Measurements from ENCODE around the gene SPRTN. TPM values are rescaled to one million over a fixed set of nuclear protein-coding genes. Genes with fewer than 3 reads are reported as not detected.

SPRTN gene, protein sequence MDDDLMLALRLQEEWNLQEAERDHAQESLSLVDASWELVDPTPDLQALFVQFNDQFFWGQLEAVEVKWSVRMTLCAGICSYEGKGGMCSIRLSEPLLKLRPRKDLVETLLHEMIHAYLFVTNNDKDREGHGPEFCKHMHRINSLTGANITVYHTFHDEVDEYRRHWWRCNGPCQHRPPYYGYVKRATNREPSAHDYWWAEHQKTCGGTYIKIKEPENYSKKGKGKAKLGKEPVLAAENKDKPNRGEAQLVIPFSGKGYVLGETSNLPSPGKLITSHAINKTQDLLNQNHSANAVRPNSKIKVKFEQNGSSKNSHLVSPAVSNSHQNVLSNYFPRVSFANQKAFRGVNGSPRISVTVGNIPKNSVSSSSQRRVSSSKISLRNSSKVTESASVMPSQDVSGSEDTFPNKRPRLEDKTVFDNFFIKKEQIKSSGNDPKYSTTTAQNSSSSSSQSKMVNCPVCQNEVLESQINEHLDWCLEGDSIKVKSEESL
- 8.9 TPM for total RNA-seq
- 5.3 TPM for polyA plus RNA-seq (ENCODE audit: insufficient read depth, low read depth, low replicate concordance)
- long read RNA-seq, donor 1, partial matches to known transcripts: 0 of 2 reads
- long read RNA-seq, donor 1, other reads (novel, unspliced or antisense): 0 of 2 reads
- long read RNA-seq, donor 2, partial matches to known transcripts: 0 of 3 reads
- long read RNA-seq, donor 2, other reads (novel, unspliced or antisense): 0 of 3 reads
- long read RNA-seq, donor 3, partial matches to known transcripts: 0 of 6 reads
- long read RNA-seq, donor 3, other reads (novel, unspliced or antisense): 0 of 6 reads
- long read RNA-seq, donor 4, partial matches to known transcripts: 0 of 2 reads
- long read RNA-seq, donor 4, other reads (novel, unspliced or antisense): 0 of 2 reads
- long read RNA-seq, donor 5, partial matches to known transcripts: 0 of 1 reads
- long read RNA-seq, donor 5, other reads (novel, unspliced or antisense): 0 of 1 reads
- long read RNA-seq, donor 6, partial matches to known transcripts: 0 of 4 reads
- long read RNA-seq, donor 6, other reads (novel, unspliced or antisense): 0 of 4 reads
- long read RNA-seq, donor 7, transcript SPRTN-202 (5 exons, 3,468 nt): major isoform, 7 of 11 reads
- long read RNA-seq, donor 7, partial matches to known transcripts: 0 of 11 reads
- long read RNA-seq, donor 7, other reads (novel, unspliced or antisense): 4 of 11 reads
- long read RNA-seq, donor 8, partial matches to known transcripts: 0 of 3 reads
- long read RNA-seq, donor 8, other reads (novel, unspliced or antisense): 0 of 3 reads
- long read RNA-seq, donor 9, partial matches to known transcripts: 0 of 1 reads
- long read RNA-seq, donor 9, other reads (novel, unspliced or antisense): 0 of 1 reads
- long read RNA-seq, donor 10, partial matches to known transcripts: 0 of 3 reads
- long read RNA-seq, donor 10, other reads (novel, unspliced or antisense): 0 of 3 reads

GRCh38 chr1:231338270-231339128, at the start of gene SPRTN:
TSS of gene SPRTN (plus strand) at chr1:231338293. CDS start at chr1:231338384, 91 bp downstream.
- no peak for TF ChIP-seq CTCF (IDR thresholded peaks at IDR 0.05; ENCODE audit: borderline replicate concordance, extremely low read depth, insufficient read depth)
- intact Hi-C loops (cut with DNase I): no loop called here
- Histone ChIP-seq H3K9me3 (ENCODE audit: control insufficient read depth in 2 of 3, insufficient read depth in 1 of 3, low read length in 3 of 3) (no peaks in the 10 kb centered on the region), H3K4me1 (ENCODE audit: control insufficient read depth in 2 of 3, insufficient read depth in 2 of 3, low read depth in 1 of 3, low read length in 3 of 3) (peaks cover 10 to 26% (median 13%) of the 10 kb centered on the region in 3 donors), H3K9ac (ENCODE audit: low read length in 3 of 3) (peak within 1 kb of the TSS; percentile 78 to 95 (median 88)), H3K36me3 (ENCODE audit: control insufficient read depth in 2 of 3, insufficient read depth in 3 of 3, low read length in 3 of 3) (peaks cover 0 to under 1% (median 0%) of the 10 kb centered on the region in 3 donors), H3K27ac (ENCODE audit: low read depth in 2 of 2, low read length in 2 of 2) (peak within 1 kb of the TSS; percentile 96 to 97), H3K27me3 (ENCODE audit: control insufficient read depth, insufficient read depth, low read length) (no peaks in the 10 kb centered on the region), H3K4me3 (ENCODE audit: low read length in 3 of 3) (peak within 1 kb of the TSS; percentile 94 to 99 (median 96))
- peak in 1 of 5 donors; percentile 95 for DNase-seq
- FAIRE-seq: no peak

- no peak for FAIRE-seq
- Histone ChIP-seq H3K27me3 (ENCODE audit: control insufficient read depth, insufficient read depth, low read length) (no peaks in the 10 kb centered on the region), H3K9me3 (ENCODE audit: control insufficient read depth in 2 of 3, insufficient read depth in 1 of 3, low read length in 3 of 3) (no peaks in the 10 kb centered on the region), H3K4me1 (ENCODE audit: control insufficient read depth in 2 of 3, insufficient read depth in 2 of 3, low read depth in 1 of 3, low read length in 3 of 3) (no peaks in the 10 kb centered on the region), H3K4me3 (ENCODE audit: low read length in 3 of 3) (no peak overlapping the region), H3K27ac (ENCODE audit: low read depth in 2 of 2, low read length in 2 of 2) (no peak overlapping the region), H3K36me3 (ENCODE audit: control insufficient read depth in 2 of 3, insufficient read depth in 3 of 3, low read length in 3 of 3) (no peaks in the 10 kb centered on the region), H3K9ac (ENCODE audit: low read length in 3 of 3) (no peak overlapping the region)
- DNase-seq: no peak
- TF ChIP-seq CTCF (IDR thresholded peaks at IDR 0.05; ENCODE audit: borderline replicate concordance, extremely low read depth, insufficient read depth): no peak
- intact Hi-C loops (cut with DNase I): no loop called here
These were observed 42.2 kb upstream of the SPRTN start for GRCh38 chr1:231295938-231296337.

DNA sequence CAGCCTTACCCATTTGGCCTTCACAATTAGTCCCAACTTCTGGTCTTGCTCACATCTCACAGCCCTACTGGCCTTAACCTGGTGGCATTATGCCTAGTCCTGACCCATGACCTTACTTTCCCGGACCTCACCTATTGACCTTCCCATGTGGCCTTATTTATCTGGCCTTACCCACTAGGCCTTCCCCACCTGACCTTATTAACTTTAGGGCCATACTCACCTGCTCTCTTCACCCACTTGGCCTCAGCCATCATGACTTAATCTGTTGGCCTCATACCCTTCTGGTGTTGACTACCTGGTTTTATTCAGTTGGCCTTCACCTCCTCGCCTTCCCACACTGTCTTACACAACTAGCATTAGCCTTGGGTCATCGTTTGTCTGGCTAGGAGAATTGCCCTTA, 36.1 kb upstream of the SPRTN start:
- Histone ChIP-seq H3K4me1 (ENCODE audit: control insufficient read depth in 2 of 3, insufficient read depth in 2 of 3, low read depth in 1 of 3, low read length in 3 of 3) (no peaks in the 10 kb centered on the region), H3K27me3 (ENCODE audit: control insufficient read depth, insufficient read depth, low read length) (no peaks in the 10 kb centered on the region), H3K36me3 (ENCODE audit: control insufficient read depth in 2 of 3, insufficient read depth in 3 of 3, low read length in 3 of 3) (no peaks in the 10 kb centered on the region), H3K9ac (ENCODE audit: low read length in 3 of 3) (no peak overlapping the region), H3K27ac (ENCODE audit: low read depth in 2 of 2, low read length in 2 of 2) (no peak overlapping the region), H3K9me3 (ENCODE audit: control insufficient read depth in 2 of 3, insufficient read depth in 1 of 3, low read length in 3 of 3) (no peaks in the 10 kb centered on the region), H3K4me3 (ENCODE audit: low read length in 3 of 3) (no peak overlapping the region)
- no peak for DNase-seq
- TF ChIP-seq CTCF (IDR thresholded peaks at IDR 0.05; ENCODE audit: borderline replicate concordance, extremely low read depth, insufficient read depth): no peak
- intact Hi-C loops (cut with DNase I): no loop called here
- FAIRE-seq: no peak

Measured in kidney (tissue), 22 donors.